Stimulated activated naive CD8-positive, alpha-beta T cell treated with anti-CD3 and anti-CD28 coated beads, Interleukin-15, Interleukin-2, amounts not matched to agents 100 U/mL and 50 U/mL, for 24 hours (primary cell): ENCODE results near the gene HM13.
"Not testable (repeated sequence)": the region's sequence is repeated elsewhere in the genome, so short reads cannot be mapped to it uniquely, and the experiment has no call there.

Source experiments
- ATAC-seq: fragments of 150-1000 bp; cut with Tn5 transposase; one replicate; pipeline ENCODE4 v1.10.0; 2021
- DNase-seq: peaks from one replicate; pipeline ENCODE4 v3.0.0; 2021

Gene HM13

DNA sequence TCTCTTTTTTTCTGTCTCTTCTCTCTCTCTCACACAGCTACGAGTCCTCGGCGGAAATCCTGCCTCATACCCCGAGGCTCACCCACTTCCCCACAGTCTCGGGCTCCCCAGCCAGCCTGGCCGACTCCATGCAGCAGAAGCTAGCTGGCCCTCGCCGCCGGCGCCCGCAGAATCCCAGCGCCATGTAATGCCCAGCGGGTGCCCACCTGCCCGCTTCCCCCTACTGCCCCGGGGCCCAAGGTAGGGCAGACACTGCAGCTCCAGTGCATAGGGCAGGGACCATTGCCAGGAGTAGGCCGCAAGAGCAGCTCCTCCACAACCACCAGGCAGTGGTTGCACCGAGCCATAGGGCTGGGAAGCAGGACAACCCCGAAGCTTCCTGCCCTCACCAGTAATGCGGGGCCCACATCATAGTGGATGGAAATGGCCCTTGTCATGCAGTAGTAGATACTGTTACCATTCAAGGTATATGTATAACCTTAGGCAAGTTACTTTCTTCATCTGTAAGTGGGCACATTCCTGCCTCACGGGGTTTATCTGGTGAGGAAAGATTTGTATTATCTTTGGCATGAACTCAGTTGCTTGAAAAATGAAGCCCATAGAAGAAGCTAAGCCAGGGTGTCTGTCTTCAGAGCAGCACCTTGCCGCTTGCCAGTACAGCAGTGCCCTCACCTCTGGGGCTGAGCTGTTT, 53.9 kb downstream of the HM13 start:
- no peak for ATAC-seq
- DNase-seq, result no peak

DNA sequence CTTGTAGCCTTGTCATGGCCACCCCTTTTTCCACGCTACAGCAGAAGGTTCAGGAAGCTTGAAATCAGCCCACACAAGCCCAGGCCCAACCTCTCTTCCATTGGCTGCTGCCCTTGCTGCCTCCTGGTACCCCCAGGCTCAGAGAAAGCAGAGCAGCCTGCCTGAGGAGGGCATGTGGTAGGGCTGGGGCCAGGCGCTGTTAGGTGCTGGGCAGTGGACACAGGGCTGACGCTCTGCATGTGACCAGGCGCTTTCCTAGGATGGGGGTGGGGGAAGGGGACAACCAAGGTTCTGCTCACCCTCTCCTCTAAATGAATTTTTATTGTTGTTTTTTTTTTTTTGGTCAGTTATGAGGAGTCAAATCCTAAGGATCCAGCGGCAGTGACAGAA, 54.5 kb downstream of the HM13 start:
- DNase-seq, result no peak
- no peak for ATAC-seq

DNA sequence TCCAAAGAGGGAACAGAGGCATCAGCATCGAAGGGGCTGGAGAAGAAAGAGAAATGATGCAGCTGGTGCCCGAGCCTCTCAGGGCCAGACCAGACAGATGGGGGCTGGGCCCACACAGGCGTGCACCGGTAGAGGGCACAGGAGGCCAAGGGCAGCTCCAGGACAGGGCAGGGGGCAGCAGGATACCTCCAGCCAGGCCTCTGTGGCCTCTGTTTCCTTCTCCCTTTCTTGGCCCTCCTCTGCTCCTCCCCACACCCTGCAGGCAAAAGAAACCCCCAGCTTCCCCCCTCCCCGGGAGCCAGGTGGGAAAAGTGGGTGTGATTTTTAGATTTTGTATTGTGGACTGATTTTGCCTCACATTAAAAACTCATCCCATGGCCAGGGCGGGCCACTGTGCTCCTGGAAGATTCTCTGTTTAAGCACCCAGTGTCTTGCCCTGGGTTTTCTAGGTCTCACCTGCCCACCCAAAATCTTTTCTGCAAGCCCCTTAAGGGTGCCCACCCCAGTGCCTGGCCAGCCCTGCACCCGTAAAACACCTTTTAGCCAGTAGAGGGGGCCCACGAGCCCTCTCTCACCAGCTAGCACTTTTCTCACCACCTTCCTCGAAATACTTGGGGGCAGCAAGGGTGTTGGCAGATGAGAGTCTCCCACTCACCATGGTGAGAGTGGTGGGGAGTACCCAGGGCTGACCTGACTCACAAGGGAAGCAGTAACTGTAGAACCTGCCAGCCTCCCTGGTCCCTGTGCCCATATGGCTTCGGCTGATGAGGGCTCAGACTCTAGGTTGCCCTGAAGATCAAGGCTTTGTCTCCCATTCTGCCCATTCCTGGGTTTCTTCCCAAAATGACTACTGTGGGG, 55.1 kb downstream of the HM13 start:
- ATAC-seq (peak; percentile 7), DNase-seq (peak; percentile 79)

DNA sequence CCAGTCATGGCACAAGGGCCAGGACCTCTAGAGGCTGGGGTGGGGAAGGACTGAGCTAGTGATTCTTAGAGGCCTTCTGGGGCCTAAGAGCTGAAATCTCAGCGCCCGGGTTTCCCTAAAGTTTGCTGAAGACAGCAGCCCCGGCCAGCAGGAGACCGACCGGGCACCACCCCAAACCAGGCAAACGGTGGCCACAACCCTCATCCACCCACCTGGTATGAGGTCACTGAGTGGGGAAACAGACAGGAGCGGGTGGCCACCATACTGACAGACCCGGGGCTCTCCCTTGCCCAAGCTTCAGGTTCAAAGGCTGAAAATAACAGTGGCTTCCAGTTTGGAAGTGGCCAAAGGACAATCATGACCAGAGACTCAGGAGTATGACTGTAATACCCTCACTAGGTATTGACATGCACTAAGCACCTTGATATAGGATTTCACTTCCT, 55.8 kb downstream of the HM13 start:
- ATAC-seq (no peak), DNase-seq (no peak)

DNA sequence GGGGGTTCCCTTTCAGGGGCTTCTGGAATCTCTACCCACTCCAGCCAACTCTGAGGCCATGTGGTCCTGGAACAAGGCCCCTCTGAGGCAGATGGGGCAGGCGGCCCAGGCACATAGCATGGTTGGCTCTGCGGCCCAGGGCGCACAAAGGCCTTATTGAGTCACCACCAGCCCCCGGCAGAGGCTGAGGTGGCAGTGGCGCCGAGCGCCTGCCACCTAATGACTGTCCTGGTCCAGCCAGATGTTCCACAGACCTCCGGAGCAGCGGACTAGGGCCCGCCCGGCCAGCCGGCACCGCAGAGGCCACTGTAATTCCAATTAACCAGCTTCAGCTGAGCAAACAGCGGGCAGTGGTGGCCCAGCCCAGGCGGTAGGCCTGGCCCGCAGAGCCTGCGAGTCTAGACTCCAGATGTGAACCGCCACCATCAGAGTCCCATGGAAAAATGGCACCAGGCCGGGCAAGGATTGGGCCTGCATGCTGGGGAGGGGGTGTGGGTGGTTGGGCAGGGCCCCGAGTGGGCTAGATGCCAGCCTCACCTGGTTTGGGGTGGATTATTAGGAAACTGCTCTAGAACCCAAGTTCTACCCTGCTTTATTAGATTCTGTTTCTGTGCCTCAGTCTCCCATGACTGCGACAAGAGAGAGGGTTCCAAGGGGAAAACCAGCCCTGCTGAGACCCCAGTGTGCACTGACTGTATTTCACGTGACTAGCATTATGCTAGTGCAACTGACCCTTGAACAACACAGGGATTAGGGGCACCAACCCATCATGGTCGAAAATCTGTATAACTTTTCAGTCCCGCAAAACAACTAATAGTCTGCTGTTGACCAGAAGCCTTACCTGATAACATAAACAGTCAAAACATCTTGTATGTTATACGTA, 56.7 kb downstream of the HM13 start:
- DNase-seq (no peak), ATAC-seq (no peak)

DNA sequence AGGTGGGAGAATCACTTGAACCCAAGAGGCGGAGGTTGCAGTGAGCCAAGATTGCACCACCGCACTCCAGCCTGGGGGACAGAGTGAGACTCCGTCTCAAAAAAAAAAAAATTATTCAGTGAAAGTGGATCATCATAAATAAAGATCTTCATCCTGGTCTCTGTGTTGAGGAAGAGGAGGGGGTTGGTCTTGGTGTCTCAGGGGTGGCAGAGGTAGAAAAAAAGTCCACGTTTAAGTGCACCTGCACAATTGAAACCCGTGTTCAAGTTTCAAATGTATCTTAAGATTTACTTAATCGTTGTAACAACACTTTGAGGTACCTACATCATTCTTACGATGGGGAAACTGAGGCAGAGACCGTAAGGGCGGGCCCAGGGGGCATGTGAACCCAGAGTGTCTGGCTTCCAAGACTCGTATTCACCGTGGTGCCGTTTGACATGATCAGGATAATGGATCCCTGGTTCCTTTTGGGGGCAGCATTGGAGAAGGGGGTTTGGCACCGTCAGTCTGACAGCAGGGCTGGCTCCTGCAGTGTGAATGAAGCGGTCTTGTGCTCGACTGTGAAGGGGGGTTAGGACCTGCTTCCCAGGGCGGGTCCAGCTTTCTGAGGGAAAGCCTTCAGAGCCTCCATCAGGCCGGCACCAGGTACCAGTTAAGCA, 57.9 kb downstream of the HM13 start:
- no peak for DNase-seq
- no peak for ATAC-seq

DNA sequence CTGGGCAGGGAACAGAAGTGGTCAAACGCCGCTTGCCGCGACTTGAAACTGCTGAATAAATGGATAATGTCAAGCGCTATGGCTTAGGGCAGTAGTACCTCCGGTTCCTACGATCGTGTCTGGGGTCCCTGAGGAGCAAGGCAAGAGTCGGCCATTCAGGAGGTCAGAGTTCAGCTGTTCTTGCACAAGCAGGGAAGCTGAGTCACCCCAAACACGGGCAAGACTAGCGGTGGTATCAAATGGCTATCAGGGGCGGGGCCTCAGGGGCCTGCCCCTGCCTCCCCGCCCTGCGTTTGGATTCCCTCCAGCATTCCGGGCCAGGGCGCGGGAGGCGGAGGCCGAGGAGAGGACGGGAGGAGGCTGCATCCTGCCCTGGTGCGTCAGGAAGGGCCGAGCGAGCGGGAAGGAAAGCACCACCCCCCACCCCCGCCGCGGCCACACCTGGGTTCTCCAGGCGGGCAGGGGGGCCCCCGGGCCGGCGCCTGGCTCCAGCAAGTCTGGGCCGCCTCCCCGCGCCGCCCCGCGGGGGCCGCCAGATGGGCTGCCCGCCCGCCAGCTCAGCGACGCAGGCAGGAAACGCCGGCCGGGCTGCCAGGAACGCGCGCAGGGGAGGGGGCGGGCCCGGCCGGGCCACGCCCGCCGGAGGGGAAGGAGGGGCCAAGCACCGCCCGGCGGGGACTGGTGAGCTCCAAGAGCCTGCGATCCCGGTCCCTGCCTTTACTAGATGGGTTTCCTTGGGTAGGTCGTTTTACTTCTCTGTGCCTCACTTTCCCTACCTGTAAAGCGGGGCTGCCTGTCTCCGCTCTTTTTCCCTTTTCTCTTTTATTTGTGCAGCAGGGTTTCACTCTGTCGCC, 58.7 kb downstream of the HM13 start:
- DNase-seq (peak; percentile 90), ATAC-seq (peak; percentile 86)

DNA sequence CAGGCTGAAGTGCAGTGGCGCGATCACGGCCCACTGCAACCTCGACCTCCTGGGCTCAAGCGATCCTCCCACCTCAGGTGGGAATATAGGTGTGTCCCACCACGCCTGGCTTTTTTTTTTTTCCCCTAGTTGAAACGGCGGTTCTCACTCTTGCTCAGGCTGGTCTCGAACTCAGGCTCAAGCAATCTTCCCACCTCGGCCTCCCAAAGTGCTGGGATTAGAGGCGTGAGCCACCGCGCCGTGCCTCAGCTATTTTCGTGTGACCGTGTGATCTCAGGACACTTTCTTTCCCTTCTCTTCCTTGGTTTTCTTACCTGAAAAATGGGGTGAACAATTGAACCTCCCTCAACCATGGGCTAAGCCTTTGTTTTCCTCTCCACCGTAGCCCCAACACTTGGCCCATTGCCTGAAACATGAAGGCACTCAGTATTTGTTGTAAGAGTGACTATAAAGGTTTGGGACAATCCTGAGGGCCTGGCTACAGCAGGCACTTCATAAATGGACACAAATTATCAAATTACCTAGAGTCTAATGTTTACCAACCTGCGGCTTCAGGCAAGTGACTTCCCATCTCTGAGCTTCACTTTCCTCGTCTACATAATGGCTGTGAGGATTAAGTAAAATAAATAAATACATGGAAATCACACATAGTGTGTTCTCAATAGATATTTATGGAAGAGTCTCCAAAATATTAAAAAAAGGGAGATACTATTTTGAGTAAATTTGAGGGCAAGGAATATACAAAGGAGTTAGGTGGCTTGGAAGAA, 59.5 kb downstream of the HM13 start:
- DNase-seq (no peak), ATAC-seq (no peak)

DNA sequence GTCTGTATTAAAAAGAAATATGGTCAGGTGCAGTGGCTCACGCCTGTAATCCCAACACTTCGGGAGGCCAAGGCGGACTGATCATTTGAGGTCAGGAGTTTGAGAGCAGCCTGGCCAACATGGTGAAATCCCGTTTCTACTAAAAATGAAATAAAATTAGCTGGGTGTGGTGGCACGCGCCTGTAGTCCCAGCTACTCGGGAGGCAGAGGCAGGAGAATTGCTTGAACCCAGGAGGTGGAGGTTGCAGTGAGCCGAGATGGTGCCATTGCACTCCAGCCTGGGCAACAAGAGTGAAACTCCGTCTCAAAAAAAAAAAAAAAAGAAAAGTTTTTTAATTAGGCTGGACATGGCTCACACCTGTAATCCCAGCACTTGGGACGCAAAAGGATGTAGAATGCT, 60.7 kb downstream of the HM13 start:
- ATAC-seq, DNase-seq: not testable (repeated sequence)

DNA sequence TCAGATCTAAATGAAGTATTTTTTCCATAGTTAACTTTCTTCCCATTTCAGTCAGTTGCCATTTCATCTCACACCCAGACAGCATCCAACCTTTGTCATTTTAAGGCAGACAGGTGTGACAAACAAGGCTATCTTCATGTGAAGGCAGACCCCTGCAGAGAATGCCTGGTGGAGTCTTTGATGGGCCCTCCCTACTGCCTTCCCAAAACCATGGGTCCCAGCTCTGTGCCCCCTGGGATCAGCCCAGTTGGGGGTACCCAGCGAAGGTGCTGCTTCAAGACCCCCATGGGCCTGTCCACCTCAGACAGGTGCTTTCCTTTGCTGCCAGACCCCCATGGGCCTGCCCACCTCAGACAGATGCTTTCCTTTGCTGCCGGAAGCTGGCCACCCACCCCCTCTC, 62.5 kb downstream of the HM13 start:
- no peak for DNase-seq
- no peak for ATAC-seq

DNA sequence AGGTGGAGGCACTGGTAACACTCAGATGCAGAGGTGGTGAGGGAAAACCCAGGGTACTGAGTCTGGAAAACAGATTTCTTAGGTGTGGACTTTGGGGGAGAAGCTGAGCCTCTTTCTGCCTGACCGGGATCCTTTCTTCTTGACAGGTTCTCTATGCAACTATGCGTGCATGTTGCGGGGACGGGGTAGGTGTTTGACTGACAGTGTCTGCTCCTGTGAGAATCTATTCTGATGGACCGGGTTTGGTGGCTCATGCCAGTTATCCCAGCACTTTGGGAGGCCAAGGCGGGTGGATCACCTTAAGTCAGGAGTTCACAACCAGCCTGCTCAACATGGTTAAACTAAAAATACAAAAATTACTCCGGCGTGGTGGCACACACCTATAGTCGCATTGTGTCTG, 63.0 kb downstream of the HM13 start:
- ATAC-seq, result no peak
- DNase-seq, result no peak

DNA sequence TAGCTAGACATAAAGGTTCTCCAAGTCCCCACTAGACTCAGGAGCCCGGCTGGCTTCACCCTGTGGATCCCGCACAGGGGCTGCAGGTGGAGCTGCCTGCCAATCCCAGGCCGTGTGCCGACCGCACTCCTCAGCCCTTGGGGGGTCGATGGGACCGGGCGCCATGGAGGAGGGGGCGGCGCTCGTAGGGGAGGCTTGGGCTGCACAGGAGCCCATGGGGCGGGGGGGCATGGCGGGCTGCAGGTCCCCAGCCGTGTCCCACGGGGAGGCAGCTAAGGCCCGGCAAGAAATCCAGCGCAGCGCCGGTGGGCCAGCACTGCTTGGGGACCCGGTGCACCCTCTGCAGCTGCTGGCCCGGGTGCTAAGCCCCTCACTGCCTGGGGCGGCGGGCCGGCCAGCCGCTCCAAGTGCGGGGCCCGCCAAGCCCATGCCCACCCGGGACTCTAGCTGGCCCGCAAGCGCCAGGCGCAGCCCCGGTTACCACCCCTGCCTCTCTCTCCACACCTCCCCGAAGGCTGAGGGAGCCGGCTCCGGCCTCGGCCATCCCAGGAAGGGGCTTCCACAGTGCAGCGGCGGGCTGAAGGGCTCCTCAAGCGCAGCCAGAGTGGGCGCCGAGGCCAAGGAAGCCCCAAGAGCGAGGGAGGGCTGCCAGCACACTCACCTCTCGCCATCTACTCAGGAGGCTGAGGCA, 64.4 kb downstream of the HM13 start:
- ATAC-seq (no peak), DNase-seq (no peak)

DNA sequence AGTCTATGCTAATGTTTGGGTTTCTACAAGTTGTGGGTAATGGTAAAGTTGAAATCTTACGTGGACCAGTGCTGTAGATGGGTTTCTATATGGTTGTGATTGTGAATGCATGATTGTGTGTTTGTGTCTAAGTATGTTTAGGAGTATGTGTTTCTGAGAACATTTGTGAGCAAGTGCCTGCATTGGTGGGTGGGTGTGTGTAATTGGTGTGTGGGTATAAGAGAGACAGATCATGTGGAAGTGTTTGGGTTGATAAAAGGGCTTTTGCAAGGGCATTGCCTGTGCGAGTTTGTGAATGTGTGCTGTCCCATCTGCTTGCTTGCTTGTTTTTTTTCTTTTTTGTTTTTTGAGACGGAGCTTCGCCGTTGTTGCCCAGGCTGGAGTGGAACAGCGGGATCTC, 65.0 kb downstream of the HM13 start:
- DNase-seq (no peak), ATAC-seq (no peak)

DNA sequence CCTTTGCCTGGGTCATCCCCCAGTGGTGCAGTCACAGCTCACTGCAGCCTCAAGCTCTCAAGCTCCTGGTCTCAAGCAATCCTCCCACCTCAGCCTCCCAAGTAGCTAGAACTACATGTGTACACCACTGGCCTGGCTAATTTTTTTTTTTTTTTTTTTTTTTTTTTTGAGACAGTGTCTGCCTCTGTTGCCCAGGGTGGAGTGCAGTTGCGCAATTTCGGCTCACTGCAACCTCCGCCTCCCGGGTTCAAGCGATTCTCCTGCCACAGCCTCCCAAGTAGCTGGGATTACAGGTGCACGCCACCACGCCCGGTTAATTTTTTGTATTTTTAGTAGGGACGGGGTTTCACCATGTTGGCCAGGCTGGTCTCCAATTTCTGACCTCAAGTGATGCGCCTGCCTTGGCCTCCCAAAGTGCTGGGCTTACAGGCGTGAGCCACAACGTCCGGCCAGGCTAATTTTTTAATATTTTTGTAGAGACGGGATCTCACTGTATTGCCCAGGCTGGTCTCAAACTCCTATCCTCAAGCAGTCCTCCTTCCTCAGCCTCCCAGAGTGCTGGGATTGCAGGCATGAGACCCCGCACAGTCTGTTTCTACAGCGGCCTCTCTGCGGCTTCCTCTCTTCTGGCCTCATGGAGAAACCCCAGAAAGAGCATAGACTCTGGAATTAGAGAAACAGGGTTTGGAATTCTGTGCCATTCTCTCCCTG, 65.9 kb downstream of the HM13 start:
- ATAC-seq, DNase-seq: not testable (repeated sequence)

DNA sequence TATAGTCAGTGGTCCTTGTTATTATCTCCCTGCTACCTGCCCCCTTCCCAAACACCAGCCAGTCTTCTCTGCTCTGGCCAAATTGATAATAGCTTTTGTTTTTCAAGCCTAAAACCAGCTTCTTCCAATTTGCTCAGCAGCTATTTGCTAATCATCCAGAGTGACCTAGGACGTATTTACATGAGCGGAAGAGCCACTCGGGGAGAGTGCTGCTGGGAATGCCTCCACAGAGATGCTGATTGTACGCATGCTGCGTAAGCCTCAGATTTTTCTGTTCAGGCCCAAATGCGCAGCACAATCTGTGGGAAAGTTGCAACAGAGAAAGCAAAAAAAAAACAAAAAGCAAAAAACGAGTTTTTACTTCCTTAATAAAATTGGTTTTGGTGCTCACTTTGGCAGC, 66.5 kb downstream of the HM13 start:
- no peak for ATAC-seq
- no peak for DNase-seq

DNA sequence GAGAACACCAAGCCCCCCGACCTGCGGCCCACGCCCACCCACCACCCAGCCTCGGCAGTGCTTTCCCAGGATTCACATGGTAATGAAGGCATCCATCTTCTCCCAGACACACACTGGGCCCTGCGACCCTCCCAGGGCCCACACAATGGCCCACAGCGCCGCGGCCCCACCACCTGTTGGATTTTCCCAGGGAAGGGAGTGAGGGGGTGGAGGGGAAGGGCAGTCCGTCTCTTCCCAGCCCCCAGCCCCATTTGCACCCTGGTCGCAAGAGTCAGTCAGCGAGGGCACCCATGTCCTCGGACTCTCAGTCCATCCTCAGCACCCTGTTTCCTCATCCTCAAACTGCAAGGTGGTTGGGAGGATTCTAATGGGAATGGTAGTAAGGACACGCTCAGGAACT, 67.1 kb downstream of the HM13 start:
- DNase-seq (no peak), ATAC-seq (no peak)

DNA sequence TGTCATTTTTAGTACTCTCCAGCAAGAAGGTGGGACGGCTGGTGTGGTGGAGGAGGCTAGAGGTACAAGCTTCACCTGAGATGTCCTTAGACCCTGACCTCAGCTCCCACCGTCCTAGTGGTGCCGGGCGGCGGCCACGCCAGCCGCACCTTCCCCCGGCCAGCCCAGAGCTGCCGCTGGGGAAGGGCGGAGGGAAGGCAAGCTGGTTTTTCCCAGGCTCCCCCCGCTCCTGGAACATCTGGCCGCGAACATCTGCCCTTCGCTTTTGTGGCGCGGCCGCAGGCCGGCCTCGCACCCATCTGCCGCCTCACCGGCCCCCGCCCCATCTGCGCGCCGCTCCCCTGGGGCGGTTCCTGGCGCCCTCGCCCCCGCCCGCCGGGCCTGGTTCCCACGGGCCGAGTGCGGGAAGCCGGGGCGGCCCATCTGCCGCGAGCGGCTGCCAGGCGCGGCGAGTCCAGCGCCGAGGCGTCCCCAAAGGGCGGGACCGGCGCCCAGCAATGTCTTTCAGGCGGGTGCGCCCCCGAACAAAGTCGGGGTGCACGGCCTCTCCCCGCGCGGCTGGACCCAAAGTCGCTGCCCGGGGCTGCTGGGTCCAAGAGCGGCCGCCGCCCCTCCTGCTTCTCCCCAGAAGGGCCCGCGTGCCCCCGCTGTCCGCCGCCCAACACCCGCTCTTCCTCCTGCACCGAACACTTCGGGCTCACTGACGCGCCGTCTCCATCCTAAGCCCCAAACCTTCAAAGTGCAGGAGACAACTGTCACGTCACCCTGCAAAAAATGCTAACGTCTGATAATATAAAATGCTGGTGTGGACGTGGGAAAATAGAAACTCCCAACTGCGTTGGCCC, 73.5 kb downstream of the HM13 start:
- DNase-seq (peak; percentile 24), ATAC-seq (peak; percentile 52)

DNA sequence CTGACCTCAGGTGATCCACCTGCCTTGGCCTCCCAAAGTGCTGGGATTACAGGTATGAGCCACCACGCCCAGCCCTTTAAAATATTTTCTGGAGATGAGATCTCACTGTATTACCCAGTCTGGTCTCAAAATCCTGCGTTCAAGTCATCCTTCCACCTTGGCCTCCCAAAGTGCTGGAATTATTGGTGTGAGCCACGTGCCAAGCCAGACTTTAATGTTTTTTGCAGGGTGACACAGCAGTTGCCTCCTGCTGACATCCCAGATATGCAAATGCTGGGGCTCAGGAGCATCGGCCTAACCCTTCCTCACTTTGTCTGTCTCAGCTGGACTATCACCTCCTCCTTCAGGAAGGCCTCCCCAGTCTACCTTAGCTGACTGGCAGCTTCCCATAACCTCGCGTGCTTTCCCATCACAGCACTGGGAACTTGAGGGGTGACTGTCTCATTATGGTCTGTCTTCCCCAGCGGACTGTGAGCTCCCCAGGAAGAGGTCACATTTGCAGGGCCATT, 76.5 kb downstream of the HM13 start:
- DNase-seq, result no peak
- ATAC-seq, result no peak
